ENCODE data around the gene PCDHGB1.
A peak's percentile ranks its signal among the peaks of the same experiment; 100 is the strongest.
"Not testable (repeated sequence)": the region's sequence is repeated elsewhere in the genome, so short reads cannot be mapped to it uniquely, and the experiment has no call there.

Gene PCDHGB1

DNA sequence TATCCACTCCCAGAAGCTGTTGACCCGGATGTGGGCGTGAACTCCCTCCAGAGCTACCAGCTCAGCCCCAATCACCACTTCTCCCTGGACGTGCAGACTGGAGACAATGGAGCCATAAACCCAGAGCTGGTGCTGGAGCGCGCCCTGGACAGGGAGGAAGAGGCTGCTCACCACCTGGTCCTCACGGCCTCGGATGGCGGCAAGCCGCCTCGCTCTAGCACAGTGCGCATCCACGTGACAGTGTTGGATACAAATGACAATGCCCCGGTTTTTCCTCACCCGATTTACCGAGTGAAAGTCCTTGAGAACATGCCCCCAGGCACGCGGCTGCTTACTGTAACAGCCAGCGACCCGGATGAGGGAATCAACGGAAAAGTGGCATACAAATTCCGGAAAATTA is 43.4 kb downstream of the PCDHGB1 start:
- no peak for DNase-seq (ENCODE audit: extremely low read depth, low read depth)
- TF ChIP-seq CTCF (IDR thresholded peaks at IDR 0.05; ENCODE audit: low read depth, low read length, missing control alignments), result no peak
- no peak overlapping the region for H3K4me3 ChIP-seq (replicated peaks; ENCODE audit: low read depth, low read length)

- H3K4me3 ChIP-seq (replicated peaks; ENCODE audit: low read depth, low read length); DNase-seq (ENCODE audit: extremely low read depth, low read depth): not testable (repeated sequence)
Observed at GRCh38 chr5:141394401-141395187, 44.7 kb downstream of the PCDHGB1 start.

GRCh38 chr5:141397756-141398551 is 48.1 kb downstream of the PCDHGB1 start, which contains the start of gene PCDHGB5:
TSS of gene PCDHGB5 (plus strand) at chr5:141397947. CDS start at chr5:141398128, 181 bp downstream.
- peak within 1 kb of the TSS; percentile 31 for H3K4me3 ChIP-seq (replicated peaks; ENCODE audit: low read depth, low read length)
- not testable (repeated sequence) for DNase-seq (ENCODE audit: extremely low read depth, low read depth)
- peak; percentile 66 for TF ChIP-seq CTCF (IDR thresholded peaks at IDR 0.05; ENCODE audit: low read depth, low read length, missing control alignments)

- H3K4me3 ChIP-seq (replicated peaks; ENCODE audit: low read depth, low read length), result no peak overlapping the region
- DNase-seq (ENCODE audit: extremely low read depth, low read depth), result no peak
- TF ChIP-seq CTCF (IDR thresholded peaks at IDR 0.05; ENCODE audit: low read depth, low read length, missing control alignments), result no peak
Observed at GRCh38 chr5:141398608-141399007, 48.7 kb downstream of the PCDHGB1 start.

- no peak overlapping the region for H3K4me3 ChIP-seq (replicated peaks; ENCODE audit: low read depth, low read length)
- TF ChIP-seq CTCF (IDR thresholded peaks at IDR 0.05; ENCODE audit: low read depth, low read length, missing control alignments), result no peak
- DNase-seq (ENCODE audit: extremely low read depth, low read depth), result no peak
Observed at GRCh38 chr5:141399555-141400258, 49.8 kb downstream of the PCDHGB1 start.
